ENCODE data around the gene CACNA2D4.

DNA sequence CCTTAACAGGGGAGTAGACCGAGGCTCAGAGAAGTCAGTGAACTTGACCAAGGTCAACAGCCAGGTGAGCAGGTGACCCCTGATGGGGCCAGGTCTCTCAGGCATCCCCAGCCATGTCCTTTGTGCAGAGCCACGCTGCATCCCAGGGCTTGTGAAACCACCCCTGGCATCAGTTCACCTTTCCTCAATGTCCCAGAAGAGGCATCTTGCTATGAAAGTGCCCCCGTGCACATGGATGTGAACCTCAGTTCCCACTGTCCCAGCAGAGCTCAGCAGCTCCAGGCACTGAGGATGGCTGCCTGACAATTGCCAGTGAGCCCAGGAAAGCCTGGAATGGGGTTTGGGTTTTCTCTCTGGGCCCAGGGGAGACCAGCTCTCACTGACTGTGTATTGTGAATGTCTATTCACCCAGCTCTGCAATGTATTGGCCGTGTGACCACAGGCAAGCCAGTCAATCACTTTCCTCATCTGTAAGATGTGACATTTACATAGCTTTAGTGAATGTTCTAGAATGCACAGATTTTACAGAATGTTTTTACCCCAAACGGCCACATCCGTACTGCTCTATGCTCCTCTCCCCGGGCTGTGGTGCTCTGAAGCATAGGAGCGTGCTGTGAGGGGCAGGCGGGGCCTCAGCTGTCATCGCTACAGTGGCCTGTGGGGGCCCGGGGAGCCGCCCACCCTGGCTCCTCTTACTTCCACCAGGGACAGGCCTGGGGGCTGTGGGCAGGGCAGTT, 4.9 kb downstream of the CACNA2D4 start:
- TF ChIP-seq, protein P1, sequence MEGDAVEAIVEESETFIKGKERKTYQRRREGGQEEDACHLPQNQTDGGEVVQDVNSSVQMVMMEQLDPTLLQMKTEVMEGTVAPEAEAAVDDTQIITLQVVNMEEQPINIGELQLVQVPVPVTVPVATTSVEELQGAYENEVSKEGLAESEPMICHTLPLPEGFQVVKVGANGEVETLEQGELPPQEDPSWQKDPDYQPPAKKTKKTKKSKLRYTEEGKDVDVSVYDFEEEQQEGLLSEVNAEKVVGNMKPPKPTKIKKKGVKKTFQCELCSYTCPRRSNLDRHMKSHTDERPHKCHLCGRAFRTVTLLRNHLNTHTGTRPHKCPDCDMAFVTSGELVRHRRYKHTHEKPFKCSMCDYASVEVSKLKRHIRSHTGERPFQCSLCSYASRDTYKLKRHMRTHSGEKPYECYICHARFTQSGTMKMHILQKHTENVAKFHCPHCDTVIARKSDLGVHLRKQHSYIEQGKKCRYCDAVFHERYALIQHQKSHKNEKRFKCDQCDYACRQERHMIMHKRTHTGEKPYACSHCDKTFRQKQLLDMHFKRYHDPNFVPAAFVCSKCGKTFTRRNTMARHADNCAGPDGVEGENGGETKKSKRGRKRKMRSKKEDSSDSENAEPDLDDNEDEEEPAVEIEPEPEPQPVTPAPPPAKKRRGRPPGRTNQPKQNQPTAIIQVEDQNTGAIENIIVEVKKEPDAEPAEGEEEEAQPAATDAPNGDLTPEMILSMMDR (IDR thresholded peaks at IDR 0.05; ENCODE audit: extremely low read depth in 1 of 2, insufficient read depth in 1 of 2, low read depth in 1 of 2, low read length in 2 of 2): no peak
- no peak for TF ChIP-seq POLR2A (IDR thresholded peaks at IDR 0.05; ENCODE audit: low read depth, low read length)
- TF ChIP-seq EZH2 (IDR thresholded peaks at IDR 0.05; ENCODE audit: borderline replicate concordance, low read depth, low read length, severe bottlenecking): no peak
- TF ChIP-seq POLR2AphosphoS5 (IDR thresholded peaks at IDR 0.05; ENCODE audit: insufficient read depth, low read depth, low read length): no peak
- TF ChIP-seq MAX (IDR thresholded peaks at IDR 0.05; ENCODE audit: insufficient read depth, insufficient read length): no peak
- TF ChIP-seq JUN (IDR thresholded peaks at IDR 0.05; ENCODE audit: borderline replicate concordance, insufficient read depth, insufficient read length, low read depth): no peak
- no peak for TF ChIP-seq FOS (IDR thresholded peaks at IDR 0.05; ENCODE audit: borderline replicate concordance, insufficient read depth, low read length)
- TF ChIP-seq MYC (IDR thresholded peaks at IDR 0.05; ENCODE audit: low read depth, low read length): no peak
- TF ChIP-seq GATA2 (IDR thresholded peaks at IDR 0.05; ENCODE audit: insufficient read depth, insufficient read length, low read depth, low read length): no peak

All from endothelial cell of umbilical vein (primary cell).